Right renal cortex interstitium (tissue), 3 donors: ENCODE data around the gene SYT1. TPM values are rescaled to one million over a fixed set of nuclear protein-coding genes. Genes with fewer than 3 reads are reported as not detected.

Experiments
- DNase-seq, 3 donors: peaks; one replicate each; pipeline ENCODE4 v3.0.0-alpha.2; 2013; ENCODE audit warnings: low read depth in 3 of 3, low spot score in 2 of 3
- polyA plus RNA-seq, 3 donors: library from polyadenylated mRNA; unstranded; fragments of 120-200 nt; gene quantifications; one replicate each; pipeline ENCODE4 v1.2.1, GENCODE V29; 2013; ENCODE audit not compliant: insufficient read length in 3 of 3

SYT1 gene
- polyA plus RNA-seq, 3 donors = 21.4 to 23.9 (median 21.8) TPM

- DNase-seq = no peak
Observed at GRCh38 chr12:79053394-79053793, 188.8 kb downstream of the SYT1 start.

- DNase-seq = no peak
Observed at GRCh38 chr12:79055926-79056674, 191.5 kb downstream of the SYT1 start.

GRCh38 chr12:79056775-79057174, 192.2 kb downstream of the SYT1 start:
- no peak for DNase-seq

- DNase-seq = no peak
Observed at GRCh38 chr12:79057540-79057939, 193.0 kb downstream of the SYT1 start.

GRCh38 chr12:79058342-79058741, 193.8 kb downstream of the SYT1 start:
- no peak for DNase-seq

- no peak for DNase-seq
Observed at GRCh38 chr12:79059557-79059956, 195.0 kb downstream of the SYT1 start.

- DNase-seq = no peak
Observed at GRCh38 chr12:79063258-79063657, 198.7 kb downstream of the SYT1 start.

GRCh38 chr12:79067977-79068376, 203.4 kb downstream of the SYT1 start:
- DNase-seq = no peak

- no peak for DNase-seq
Observed at GRCh38 chr12:79069009-79069408, 204.4 kb downstream of the SYT1 start.

GRCh38 chr12:79071498-79071897, 206.9 kb downstream of the SYT1 start:
- DNase-seq = no peak

GRCh38 chr12:79073506-79073905, 208.9 kb downstream of the SYT1 start:
- DNase-seq = no peak

GRCh38 chr12:79082595-79082994, 218.0 kb downstream of the SYT1 start:
- no peak for DNase-seq

- no peak for DNase-seq
Observed at GRCh38 chr12:79083181-79083580, 218.6 kb downstream of the SYT1 start.

- no peak for DNase-seq
Observed at GRCh38 chr12:79085106-79085682, 220.6 kb downstream of the SYT1 start.

- peak; percentile 12 to 15 (median 14) for DNase-seq
Observed at GRCh38 chr12:79086541-79087296, 222.1 kb downstream of the SYT1 start.

GRCh38 chr12:79098530-79098929, 234.0 kb downstream of the SYT1 start:
- DNase-seq = no peak

- no peak for DNase-seq
Observed at GRCh38 chr12:79108962-79109361, 244.4 kb downstream of the SYT1 start.

- DNase-seq = peak in 1 of 3 donors; percentile 7
Observed at GRCh38 chr12:79114896-79115295, 250.3 kb downstream of the SYT1 start.

GRCh38 chr12:79115743-79116142, 251.2 kb downstream of the SYT1 start:
- no peak for DNase-seq

- no peak for DNase-seq
Observed at GRCh38 chr12:79119796-79120195, 255.2 kb downstream of the SYT1 start.

GRCh38 chr12:79121486-79121885, 256.9 kb downstream of the SYT1 start:
- no peak for DNase-seq

GRCh38 chr12:79124385-79124784, 259.8 kb downstream of the SYT1 start:
- DNase-seq = no peak
